ENCODE measurements around the gene LRRC55.
"Not testable (repeated sequence)": the region's sequence is repeated elsewhere in the genome, so short reads cannot be mapped to it uniquely, and the experiment has no call there.

Gene LRRC55

GRCh38 chr11:57161351-57161750, 20.4 kb upstream of the LRRC55 start:
- no peak for DNase-seq (ENCODE audit: low read depth in 1 of 2, low spot score in 1 of 2)

- no peak for DNase-seq (ENCODE audit: low read depth in 1 of 2, low spot score in 1 of 2)
These were observed 19.4 kb upstream of the LRRC55 start for GRCh38 chr11:57162179-57162898.

GRCh38 chr11:57163160-57163868, 18.4 kb upstream of the LRRC55 start:
- no peak for DNase-seq (ENCODE audit: low read depth in 1 of 2, low spot score in 1 of 2)

GRCh38 chr11:57164317-57164716, 17.4 kb upstream of the LRRC55 start:
- no peak for DNase-seq (ENCODE audit: low read depth in 1 of 2, low spot score in 1 of 2)

DNA sequence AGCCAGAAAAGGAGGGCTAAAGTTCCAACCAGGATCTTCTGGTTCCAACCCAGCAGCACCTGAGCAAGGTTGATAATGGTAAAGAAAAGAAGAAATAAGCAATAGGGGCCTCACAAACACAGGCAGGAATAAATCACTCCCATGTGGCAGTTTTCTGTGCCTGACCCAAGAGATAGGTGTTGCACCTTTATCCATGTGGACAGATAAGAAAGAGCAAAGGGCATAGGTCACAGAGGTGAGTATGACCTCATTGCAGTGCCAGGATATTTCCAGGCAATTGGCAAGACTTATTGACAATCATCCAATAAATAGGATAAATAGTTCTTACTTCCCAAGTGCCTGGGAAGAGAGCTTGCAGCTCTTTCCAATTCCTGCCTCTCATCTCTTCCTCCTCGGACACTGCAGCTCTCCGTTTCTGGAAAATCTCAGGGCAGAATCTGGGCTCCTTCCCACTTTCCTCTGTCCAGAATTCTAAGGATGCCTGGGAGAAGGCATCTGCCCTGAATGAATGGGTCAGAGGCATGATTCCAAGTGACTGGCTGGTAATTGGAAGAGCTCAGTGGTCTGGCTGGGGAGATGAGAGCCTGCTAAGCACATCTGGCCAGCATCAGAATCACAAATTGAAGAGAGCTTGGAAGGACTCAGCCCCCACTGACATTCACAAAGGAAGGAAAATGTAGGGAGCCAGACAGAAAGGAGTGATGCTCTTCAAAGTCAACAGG, 14.5 kb upstream of the LRRC55 start:
- no peak for DNase-seq (ENCODE audit: low read depth in 1 of 2, low spot score in 1 of 2)

GRCh38 chr11:57169732-57170313, 11.9 kb upstream of the LRRC55 start:
- DNase-seq (ENCODE audit: low read depth in 1 of 2, low spot score in 1 of 2): not testable (repeated sequence)

DNA sequence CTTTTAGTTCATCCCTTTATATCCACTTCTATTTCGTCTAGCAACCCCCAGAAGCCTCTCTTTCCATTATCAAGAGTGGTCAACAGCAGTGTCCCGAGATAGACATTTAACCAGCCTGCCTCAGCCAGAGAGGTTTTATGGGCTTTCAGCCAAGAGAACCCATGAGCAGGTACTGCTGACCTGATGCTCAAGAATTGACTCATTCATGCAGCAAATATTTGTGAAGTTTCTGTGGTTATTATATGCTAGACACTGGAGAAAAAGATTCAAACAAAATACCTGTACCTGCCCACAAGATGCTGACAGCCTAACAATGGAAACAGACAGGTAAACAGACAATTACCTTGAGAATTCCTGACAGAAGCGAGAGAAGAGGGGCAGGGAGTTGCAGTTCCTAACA, 9.7 kb upstream of the LRRC55 start:
- no peak for DNase-seq (ENCODE audit: low read depth in 1 of 2, low spot score in 1 of 2)

- DNase-seq (ENCODE audit: low read depth in 1 of 2, low spot score in 1 of 2): no peak
These were observed 7.1 kb upstream of the LRRC55 start for GRCh38 chr11:57174656-57175055.

- DNase-seq (ENCODE audit: low read depth in 1 of 2, low spot score in 1 of 2): no peak
These were observed 6.3 kb upstream of the LRRC55 start for GRCh38 chr11:57175478-57175877.

GRCh38 chr11:57178334-57178733, 3.4 kb upstream of the LRRC55 start:
- no peak for DNase-seq (ENCODE audit: low read depth in 1 of 2, low spot score in 1 of 2)

DNA sequence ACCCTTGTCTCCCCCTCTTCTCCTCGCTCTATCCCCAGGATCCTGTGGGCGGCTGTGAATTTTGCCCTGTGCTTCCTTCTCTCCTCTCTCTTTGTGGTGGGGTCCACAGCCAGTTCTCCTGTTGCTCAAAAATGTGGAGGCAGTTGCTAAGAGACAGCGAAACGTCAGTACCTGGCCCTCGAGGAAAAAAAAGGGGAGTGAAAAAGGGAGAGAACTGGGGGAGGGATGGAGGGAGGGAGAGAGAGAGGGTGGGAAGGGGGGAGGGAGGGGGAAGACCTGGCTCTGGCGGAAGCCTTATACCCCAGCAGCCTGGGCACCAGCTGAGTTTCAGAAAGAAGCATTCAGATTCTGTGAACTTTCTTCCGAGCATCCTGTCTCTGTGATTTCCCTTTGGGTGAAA, 2.1 kb upstream of the LRRC55 start:
- no peak for DNase-seq (ENCODE audit: low read depth in 1 of 2, low spot score in 1 of 2)

DNA sequence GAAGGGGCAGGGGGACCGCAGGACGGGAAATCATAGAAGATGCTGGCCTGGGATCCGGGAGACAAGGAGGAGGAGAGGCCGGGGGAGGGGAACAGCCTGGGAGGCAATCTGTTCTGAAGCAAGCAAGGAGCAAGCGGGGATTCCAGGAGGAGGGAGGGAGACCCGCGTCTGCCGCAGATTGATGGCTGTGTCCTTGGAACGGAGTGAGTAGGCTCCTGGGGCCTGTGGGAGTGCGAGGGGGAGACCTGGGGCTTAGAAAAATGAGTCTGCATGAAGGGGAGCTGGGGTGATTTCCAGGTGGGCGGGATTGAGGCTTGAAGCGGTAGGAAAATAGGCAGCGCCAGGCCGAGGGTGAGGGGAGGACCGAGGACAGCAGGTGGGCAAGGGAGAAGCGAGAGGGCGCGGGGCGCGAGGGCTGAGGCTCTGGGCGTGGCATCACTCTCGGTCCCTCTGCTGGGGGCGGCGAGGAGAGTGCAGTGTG, 1.6 kb upstream of the LRRC55 start:
- no peak for DNase-seq (ENCODE audit: low read depth in 1 of 2, low spot score in 1 of 2)

- no peak for DNase-seq (ENCODE audit: low read depth in 1 of 2, low spot score in 1 of 2)
These were observed 789 bp upstream of the LRRC55 start for GRCh38 chr11:57180964-57181363.

- DNase-seq (ENCODE audit: low read depth in 1 of 2, low spot score in 1 of 2): no peak
These were observed 1.1 kb downstream of the LRRC55 start for GRCh38 chr11:57182896-57183295.

GRCh38 chr11:57190548-57190947, 8.8 kb downstream of the LRRC55 start:
- no peak for DNase-seq (ENCODE audit: low read depth in 1 of 2, low spot score in 1 of 2)

DNA sequence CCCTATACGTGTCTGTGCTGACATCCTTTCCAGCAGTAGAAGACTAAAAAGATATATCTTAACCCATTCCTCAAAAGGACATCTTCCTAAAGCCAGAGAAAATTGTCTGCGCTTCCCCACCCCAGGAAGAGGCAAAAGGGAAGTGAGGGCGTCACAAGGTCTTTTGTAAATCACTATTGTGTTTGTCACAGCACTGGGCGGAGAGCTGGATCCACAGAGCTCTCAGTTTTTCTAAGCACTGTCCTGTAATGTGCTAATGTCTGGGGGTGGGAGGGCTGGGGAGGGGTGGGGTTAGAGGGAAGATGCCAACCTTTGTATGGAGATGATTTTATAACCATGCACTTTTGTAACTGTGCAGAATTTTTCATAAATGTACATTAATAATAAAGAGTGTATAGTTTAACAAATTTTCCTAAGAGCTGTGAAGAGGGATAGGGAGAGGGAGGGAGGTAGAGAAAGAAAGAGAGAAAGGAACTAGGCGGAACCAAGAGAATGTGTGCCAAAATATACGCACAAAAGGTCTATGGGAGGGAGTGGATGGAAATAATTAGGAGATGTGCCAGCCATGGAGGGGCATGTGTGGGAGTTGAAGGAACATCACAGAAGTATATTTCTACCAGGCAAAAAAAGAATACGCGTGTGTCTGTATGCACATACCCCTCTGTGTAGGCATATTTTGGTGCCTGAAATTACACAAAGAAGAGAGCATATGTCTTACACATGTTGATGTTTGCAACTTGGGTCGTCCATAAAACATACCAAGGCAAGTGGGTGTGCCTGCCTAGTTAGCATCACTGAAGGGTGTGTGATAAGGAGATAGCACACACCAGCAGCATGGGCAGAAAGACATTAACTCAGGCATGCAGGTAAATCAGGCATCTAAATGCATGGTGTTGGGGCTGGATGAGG, 9.8 kb downstream of the LRRC55 start:
- DNase-seq (ENCODE audit: low read depth in 1 of 2, low spot score in 1 of 2): no peak

DNA sequence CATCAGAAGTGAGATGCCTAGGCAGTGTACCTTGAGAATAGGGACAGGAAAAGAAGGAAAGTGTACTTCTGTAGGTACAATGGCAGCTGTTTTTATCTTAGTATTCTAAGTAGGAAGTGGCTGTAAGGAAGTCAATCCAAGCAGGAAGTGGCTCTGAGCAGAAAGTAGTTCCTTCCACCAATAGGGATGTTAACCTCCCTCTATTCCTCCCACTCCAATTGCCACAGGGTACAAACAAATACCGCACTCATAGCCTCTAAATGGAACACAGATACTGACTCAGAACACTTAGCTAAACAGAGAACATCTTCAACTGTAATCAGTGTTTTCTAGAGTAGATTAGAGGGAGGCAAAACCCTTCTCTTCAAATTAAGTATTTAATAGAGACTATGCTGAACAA, 10.6 kb downstream of the LRRC55 start:
- no peak for DNase-seq (ENCODE audit: low read depth in 1 of 2, low spot score in 1 of 2)

DNA sequence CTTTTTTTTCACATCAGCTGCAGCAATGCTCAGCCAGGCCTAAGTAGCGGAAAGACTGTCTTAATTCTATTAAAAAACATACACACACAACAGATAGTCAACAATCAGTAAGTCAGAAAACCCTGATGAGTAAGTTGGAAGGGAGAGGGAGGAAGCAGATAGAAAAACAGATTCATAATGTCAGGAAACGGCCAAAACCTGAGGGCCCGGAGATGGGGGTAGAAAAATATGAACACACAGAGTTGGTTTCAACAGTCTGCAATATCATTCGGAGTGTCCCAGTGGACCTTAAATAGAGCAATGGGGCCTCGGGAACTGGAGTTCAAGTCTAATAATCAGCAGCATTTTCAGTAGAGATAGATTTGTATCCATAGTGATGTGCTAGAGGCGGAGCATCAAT, 14.8 kb downstream of the LRRC55 start:
- no peak for DNase-seq (ENCODE audit: low read depth in 1 of 2, low spot score in 1 of 2)

GRCh38 chr11:57197762-57198161, 16.0 kb downstream of the LRRC55 start:
- no peak for DNase-seq (ENCODE audit: low read depth in 1 of 2, low spot score in 1 of 2)

DNA sequence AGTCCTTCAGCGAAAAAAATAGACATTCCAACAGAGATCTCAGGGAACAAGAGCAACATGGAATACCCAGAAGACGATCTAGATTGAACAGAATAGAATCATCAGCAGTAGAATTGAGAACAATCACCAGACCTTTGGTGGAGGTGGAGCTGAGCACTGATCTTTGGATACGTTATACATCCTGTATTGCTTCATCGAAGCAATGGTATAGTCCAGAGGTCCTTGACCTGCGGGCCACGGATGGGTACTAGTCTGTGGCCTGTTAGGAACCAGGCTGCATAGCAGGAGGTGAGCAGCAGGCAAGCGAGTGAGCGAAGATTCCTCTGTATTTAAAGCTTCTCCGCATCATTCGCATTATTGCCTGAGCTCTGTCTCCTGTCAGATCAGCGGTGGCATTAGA, 17.6 kb downstream of the LRRC55 start:
- no peak for DNase-seq (ENCODE audit: low read depth in 1 of 2, low spot score in 1 of 2)

GRCh38 chr11:57200917-57201316, 19.2 kb downstream of the LRRC55 start:
- no peak for DNase-seq (ENCODE audit: low read depth in 1 of 2, low spot score in 1 of 2)

Measured in stimulated activated CD4-positive, alpha-beta T cell treated with anti-CD3 and anti-CD28 coated beads, Interleukin-15, amount 100 ng/mL, for 1 hour (primary cell).